ACC112 (cell line): ENCODE measurements around the gene UNC13A.

Source experiments
- H2AFZ ChIP-seq: fragments of 200-600 bp; sonication (generic); one replicate; pipeline ENCODE4 v1.6.0; 2017; ENCODE audit warnings: antibody characterized with exemption, low read length; ENCODE audit not compliant: unreplicated experiment
- H3K27ac ChIP-seq: fragments of 200-600 bp; sonication (generic); 2 replicates; pipeline ENCODE4 v1.5.1; 2014; ENCODE audit warnings: low read depth, mild to moderate bottlenecking, antibody characterized with exemption, low read length, moderate library complexity
- H3K27me3 ChIP-seq: fragments of 200-600 bp; sonication (generic); 2 replicates; pipeline ENCODE4 v1.6.1; 2014; ENCODE audit warnings: mild to moderate bottlenecking, antibody characterized with exemption, low read length, moderate library complexity, mixed read lengths; ENCODE audit not compliant: insufficient read depth
- H3K36me3 ChIP-seq: fragments of 200-600 bp; sonication (generic); 2 replicates; pipeline ENCODE4 v1.6.1; 2016; ENCODE audit warnings: mild to moderate bottlenecking, antibody characterized with exemption, low read length, moderate library complexity, mixed read lengths; ENCODE audit not compliant: insufficient read depth
- H3K4me1 ChIP-seq: fragments of 200-600 bp; sonication (generic); one replicate; pipeline ENCODE4 v1.6.1; 2016; ENCODE audit warnings: low read length, mixed read lengths; ENCODE audit not compliant: insufficient read depth, unreplicated experiment, control insufficient read depth
- H3K4me3 ChIP-seq: fragments of 200-600 bp; sonication (generic); 2 replicates; pipeline ENCODE4 v1.5.1; 2014; ENCODE audit warnings: mild to moderate bottlenecking, low read depth, low read length
- H3K79me2 ChIP-seq: fragments of 200-600 bp; sonication (generic); one replicate; pipeline ENCODE4 v1.6.0; 2016; ENCODE audit warnings: low read length; ENCODE audit not compliant: control insufficient read depth, unreplicated experiment, insufficient read depth

Gene UNC13A

GRCh38 chr19:17722655-17723240 lies 34.6 kb upstream of the UNC13A start:
- H3K36me3 ChIP-seq, result no peaks in the 10 kb centered on the region
- peaks cover 58% of the 10 kb centered on the region for H3K79me2 ChIP-seq
- no peak overlapping the region for H3K4me3 ChIP-seq
- H3K27ac ChIP-seq, result no peak overlapping the region; the same call in 1 of the 2 replicates
- H3K4me1 ChIP-seq, result peaks cover 24% of the 10 kb centered on the region
- H2AFZ ChIP-seq, result no peak overlapping the region
- no peaks in the 10 kb centered on the region for H3K27me3 ChIP-seq

GRCh38 chr19:17721821-17722220 lies 33.7 kb upstream of the UNC13A start:
- Histone ChIP-seq H3K36me3 (no peaks in the 10 kb centered on the region), H3K79me2 (peaks cover 58% of the 10 kb centered on the region), H2AFZ (no peak overlapping the region), H3K27me3 (no peaks in the 10 kb centered on the region), H3K27ac (peak overlapping the region; percentile 60; the same call in 1 of the 2 replicates), H3K4me3 (peak overlapping the region; percentile 80), H3K4me1 (peaks cover 28% of the 10 kb centered on the region)

- H2AFZ ChIP-seq, result no peak overlapping the region
- H3K4me1 ChIP-seq, result peaks cover 28% of the 10 kb centered on the region
- no peaks in the 10 kb centered on the region for H3K36me3 ChIP-seq
- H3K4me3 ChIP-seq, result peak overlapping the region; percentile 80
- H3K27me3 ChIP-seq, result no peaks in the 10 kb centered on the region
- peak overlapping the region; percentile 60; the same call in 1 of the 2 replicates for H3K27ac ChIP-seq
- peaks cover 55% of the 10 kb centered on the region for H3K79me2 ChIP-seq
Observed at GRCh38 chr19:17721111-17721628, 33.0 kb upstream of the UNC13A start.

GRCh38 chr19:17720440-17720839 lies 32.3 kb upstream of the UNC13A start:
- H3K79me2 ChIP-seq, result peaks cover 51% of the 10 kb centered on the region
- H3K36me3 ChIP-seq, result no peaks in the 10 kb centered on the region
- no peaks in the 10 kb centered on the region for H3K27me3 ChIP-seq
- H3K4me3 ChIP-seq, result peak overlapping the region; percentile 80
- 0 out of 2 replicates have a peak overlapping the region, but pooled peaks have one; percentile 60 for H3K27ac ChIP-seq
- peaks cover 28% of the 10 kb centered on the region for H3K4me1 ChIP-seq
- no peak overlapping the region for H2AFZ ChIP-seq

- Histone ChIP-seq H3K27ac (peak overlapping the region; percentile 19; the same call in 1 of the 2 replicates), H3K79me2 (peaks cover 45% of the 10 kb centered on the region), H3K4me3 (peak overlapping the region; percentile 80), H3K27me3 (no peaks in the 10 kb centered on the region), H3K36me3 (no peaks in the 10 kb centered on the region), H2AFZ (no peak overlapping the region), H3K4me1 (peaks cover 28% of the 10 kb centered on the region)
Observed at GRCh38 chr19:17719730-17720400, 31.7 kb upstream of the UNC13A start.

- Histone ChIP-seq H3K27me3 (no peaks in the 10 kb centered on the region), H3K79me2 (peaks cover 39% of the 10 kb centered on the region), H3K4me3 (peak within 1 kb of the TSS; percentile 80), H3K4me1 (peaks cover 28% of the 10 kb centered on the region), H3K27ac (peak within 1 kb of the TSS; percentile 19; the same call in 1 of the 2 replicates), H3K36me3 (no peaks in the 10 kb centered on the region), H2AFZ (peak within 1 kb of the TSS; percentile 12)
Observed at GRCh38 chr19:17718947-17719711, 31.0 kb upstream of the UNC13A start, which contains the start of gene MAP1S. Gene MAP1S (plus strand): TSS chr19:17719480. CDS start chr19:17719503, 23 bp downstream.

- peaks cover 39% of the 10 kb centered on the region for H3K79me2 ChIP-seq
- no peaks in the 10 kb centered on the region for H3K36me3 ChIP-seq
- H3K27me3 ChIP-seq, result no peaks in the 10 kb centered on the region
- peaks cover 28% of the 10 kb centered on the region for H3K4me1 ChIP-seq
- no peak overlapping the region for H2AFZ ChIP-seq
- H3K27ac ChIP-seq, result no peak overlapping the region; the same call in 1 of the 2 replicates
- H3K4me3 ChIP-seq, result peak overlapping the region; percentile 80; the same call in 1 of the 2 replicates
Observed at GRCh38 chr19:17718550-17718946, 30.4 kb upstream of the UNC13A start.

- no peaks in the 10 kb centered on the region for H3K27me3 ChIP-seq
- H3K36me3 ChIP-seq, result no peaks in the 10 kb centered on the region
- H3K79me2 ChIP-seq, result peaks cover 25% of the 10 kb centered on the region
- peak overlapping the region; percentile 61; the same call in 1 of the 2 replicates for H3K27ac ChIP-seq
- no peak overlapping the region for H2AFZ ChIP-seq
- H3K4me3 ChIP-seq, result no peak overlapping the region
- peaks cover 13% of the 10 kb centered on the region for H3K4me1 ChIP-seq
Observed at GRCh38 chr19:17716309-17716929, 28.3 kb upstream of the UNC13A start.

- no peak overlapping the region for H3K27ac ChIP-seq
- H2AFZ ChIP-seq, result no peak overlapping the region
- no peaks in the 10 kb centered on the region for H3K36me3 ChIP-seq
- H3K4me3 ChIP-seq, result no peak overlapping the region
- H3K27me3 ChIP-seq, result no peaks in the 10 kb centered on the region
- no peaks in the 10 kb centered on the region for H3K79me2 ChIP-seq
- no peaks in the 10 kb centered on the region for H3K4me1 ChIP-seq
Observed at GRCh38 chr19:17711851-17712250, 23.7 kb upstream of the UNC13A start.

- no peaks in the 10 kb centered on the region for H3K4me1 ChIP-seq
- no peaks in the 10 kb centered on the region for H3K27me3 ChIP-seq
- no peaks in the 10 kb centered on the region for H3K36me3 ChIP-seq
- no peaks in the 10 kb centered on the region for H3K79me2 ChIP-seq
- no peak overlapping the region for H3K4me3 ChIP-seq
- H3K27ac ChIP-seq, result no peak overlapping the region
- H2AFZ ChIP-seq, result no peak overlapping the region
Observed at GRCh38 chr19:17706750-17707181, 18.6 kb upstream of the UNC13A start.
